Measurements from ENCODE around the gene KCNQ2. TPM values are rescaled to one million over a fixed set of nuclear protein-coding genes. Genes with fewer than 3 reads are reported as not detected.
A peak's percentile ranks its signal among the peaks of the same experiment; 100 is the strongest.

Gene KCNQ2
- total and polyA plus RNA-seq, 2 experiments from 2014 or later, result 68.5 to 92.4 TPM

DNA sequence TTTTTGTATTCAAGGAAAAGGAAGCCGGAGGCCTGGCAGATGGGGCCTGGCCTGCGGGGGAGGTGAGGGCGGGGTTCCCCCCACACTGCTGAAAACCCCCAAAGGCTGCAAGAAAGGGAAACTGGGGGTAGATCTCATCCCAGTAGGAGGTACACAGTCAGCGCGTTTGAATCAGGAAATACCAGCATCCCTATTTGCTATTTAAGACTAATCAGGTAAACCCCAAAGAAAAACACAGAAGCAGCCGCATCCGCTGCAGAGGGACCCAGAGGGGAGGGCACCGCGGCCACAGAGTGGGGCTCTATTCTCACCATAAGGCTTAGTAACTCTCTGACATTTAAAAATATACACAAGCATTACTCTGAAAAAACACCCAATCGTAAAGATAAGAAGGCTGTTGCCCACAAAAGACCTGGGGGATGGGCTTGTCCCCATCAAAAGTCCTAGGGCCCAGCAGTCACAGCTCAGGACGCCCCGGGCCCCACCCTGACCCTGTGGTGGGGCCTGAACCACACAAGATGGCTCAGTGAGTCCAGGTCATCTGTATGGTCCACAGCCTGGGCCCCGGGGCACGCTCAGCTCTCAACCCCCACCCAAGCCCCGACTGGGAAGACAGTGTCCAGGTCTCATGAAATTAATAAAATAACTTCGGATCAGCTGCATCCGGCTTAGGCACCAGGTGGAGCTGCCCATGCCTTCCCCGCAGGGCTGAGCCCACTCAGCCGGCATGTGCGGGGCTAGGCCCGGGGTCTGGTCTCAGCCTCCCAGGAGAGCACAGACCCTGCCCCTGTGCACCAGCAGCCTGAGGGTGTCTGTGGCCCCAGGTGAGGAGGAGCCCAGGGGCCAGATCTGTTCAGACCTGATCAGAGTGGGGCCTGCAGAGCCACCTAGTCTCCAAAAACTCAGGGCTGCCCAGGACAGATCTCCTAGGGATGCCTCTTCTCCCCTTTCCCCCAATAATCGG lies 31.0 kb downstream of the KCNQ2 start:
- Mint-ChIP-seq H3K9me3 (peaks cover 18% of the 10 kb centered on the region; the same call in 2 of the 3 replicates), H3K4me1 (peaks cover 8% of the 10 kb centered on the region), H3K27me3 (ENCODE audit: insufficient read depth, low read depth, poor library complexity) (peaks cover 11% of the 10 kb centered on the region), H3K36me3 (ENCODE audit: low read depth) (peaks cover 19% of the 10 kb centered on the region), H3K27ac (no peak overlapping the region), H3K4me3 (no peak overlapping the region)
- Histone ChIP-seq H3K9me2 (ENCODE audit: insufficient read depth) (no peaks in the 10 kb centered on the region), H3F3A (replicated peaks; ENCODE audit: low read depth) (no peaks in the 10 kb centered on the region), H3K27me3 (ENCODE audit: insufficient read depth) (no peaks in the 10 kb centered on the region), H4K20me1 (replicated peaks; ENCODE audit: insufficient read depth) (no peaks in the 10 kb centered on the region), H3K4me2 (no peak overlapping the region), H3K79me2 (replicated peaks; ENCODE audit: insufficient read depth) (peaks cover 11% of the 10 kb centered on the region), H3K36me3 (ENCODE audit: insufficient read depth) (no peaks in the 10 kb centered on the region), H3K4me3 (no peak overlapping the region), H3K4me1 (ENCODE audit: insufficient read depth) (no peaks in the 10 kb centered on the region; the same call in 1 of the 2 replicates), H2AFZ (no peak overlapping the region), H3K27ac (ENCODE audit: low read depth) (no peak overlapping the region)
- ATAC-seq (peak; percentile 25), DNase-seq (ENCODE audit: low spot score) (no peak)
- TF ChIP-seq STAT1 (IDR thresholded peaks at IDR 0.05; ENCODE audit: unreplicated experiment), result no peak
- TF ChIP-seq, protein P1, sequence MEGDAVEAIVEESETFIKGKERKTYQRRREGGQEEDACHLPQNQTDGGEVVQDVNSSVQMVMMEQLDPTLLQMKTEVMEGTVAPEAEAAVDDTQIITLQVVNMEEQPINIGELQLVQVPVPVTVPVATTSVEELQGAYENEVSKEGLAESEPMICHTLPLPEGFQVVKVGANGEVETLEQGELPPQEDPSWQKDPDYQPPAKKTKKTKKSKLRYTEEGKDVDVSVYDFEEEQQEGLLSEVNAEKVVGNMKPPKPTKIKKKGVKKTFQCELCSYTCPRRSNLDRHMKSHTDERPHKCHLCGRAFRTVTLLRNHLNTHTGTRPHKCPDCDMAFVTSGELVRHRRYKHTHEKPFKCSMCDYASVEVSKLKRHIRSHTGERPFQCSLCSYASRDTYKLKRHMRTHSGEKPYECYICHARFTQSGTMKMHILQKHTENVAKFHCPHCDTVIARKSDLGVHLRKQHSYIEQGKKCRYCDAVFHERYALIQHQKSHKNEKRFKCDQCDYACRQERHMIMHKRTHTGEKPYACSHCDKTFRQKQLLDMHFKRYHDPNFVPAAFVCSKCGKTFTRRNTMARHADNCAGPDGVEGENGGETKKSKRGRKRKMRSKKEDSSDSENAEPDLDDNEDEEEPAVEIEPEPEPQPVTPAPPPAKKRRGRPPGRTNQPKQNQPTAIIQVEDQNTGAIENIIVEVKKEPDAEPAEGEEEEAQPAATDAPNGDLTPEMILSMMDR (conservative IDR thresholded peaks at IDR 0.05; ENCODE audit: low read depth in 2 of 2), result no peak; a peak in 1 of 4 replicates
- no peak for TF ChIP-seq ZNF114 (CRISPR knock-in tag; IDR thresholded peaks at IDR 0.05)
- TF ChIP-seq, protein P2, sequence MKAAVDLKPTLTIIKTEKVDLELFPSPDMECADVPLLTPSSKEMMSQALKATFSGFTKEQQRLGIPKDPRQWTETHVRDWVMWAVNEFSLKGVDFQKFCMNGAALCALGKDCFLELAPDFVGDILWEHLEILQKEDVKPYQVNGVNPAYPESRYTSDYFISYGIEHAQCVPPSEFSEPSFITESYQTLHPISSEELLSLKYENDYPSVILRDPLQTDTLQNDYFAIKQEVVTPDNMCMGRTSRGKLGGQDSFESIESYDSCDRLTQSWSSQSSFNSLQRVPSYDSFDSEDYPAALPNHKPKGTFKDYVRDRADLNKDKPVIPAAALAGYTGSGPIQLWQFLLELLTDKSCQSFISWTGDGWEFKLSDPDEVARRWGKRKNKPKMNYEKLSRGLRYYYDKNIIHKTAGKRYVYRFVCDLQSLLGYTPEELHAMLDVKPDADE (IDR thresholded peaks at IDR 0.05), result no peak
- TF ChIP-seq, protein P3, sequence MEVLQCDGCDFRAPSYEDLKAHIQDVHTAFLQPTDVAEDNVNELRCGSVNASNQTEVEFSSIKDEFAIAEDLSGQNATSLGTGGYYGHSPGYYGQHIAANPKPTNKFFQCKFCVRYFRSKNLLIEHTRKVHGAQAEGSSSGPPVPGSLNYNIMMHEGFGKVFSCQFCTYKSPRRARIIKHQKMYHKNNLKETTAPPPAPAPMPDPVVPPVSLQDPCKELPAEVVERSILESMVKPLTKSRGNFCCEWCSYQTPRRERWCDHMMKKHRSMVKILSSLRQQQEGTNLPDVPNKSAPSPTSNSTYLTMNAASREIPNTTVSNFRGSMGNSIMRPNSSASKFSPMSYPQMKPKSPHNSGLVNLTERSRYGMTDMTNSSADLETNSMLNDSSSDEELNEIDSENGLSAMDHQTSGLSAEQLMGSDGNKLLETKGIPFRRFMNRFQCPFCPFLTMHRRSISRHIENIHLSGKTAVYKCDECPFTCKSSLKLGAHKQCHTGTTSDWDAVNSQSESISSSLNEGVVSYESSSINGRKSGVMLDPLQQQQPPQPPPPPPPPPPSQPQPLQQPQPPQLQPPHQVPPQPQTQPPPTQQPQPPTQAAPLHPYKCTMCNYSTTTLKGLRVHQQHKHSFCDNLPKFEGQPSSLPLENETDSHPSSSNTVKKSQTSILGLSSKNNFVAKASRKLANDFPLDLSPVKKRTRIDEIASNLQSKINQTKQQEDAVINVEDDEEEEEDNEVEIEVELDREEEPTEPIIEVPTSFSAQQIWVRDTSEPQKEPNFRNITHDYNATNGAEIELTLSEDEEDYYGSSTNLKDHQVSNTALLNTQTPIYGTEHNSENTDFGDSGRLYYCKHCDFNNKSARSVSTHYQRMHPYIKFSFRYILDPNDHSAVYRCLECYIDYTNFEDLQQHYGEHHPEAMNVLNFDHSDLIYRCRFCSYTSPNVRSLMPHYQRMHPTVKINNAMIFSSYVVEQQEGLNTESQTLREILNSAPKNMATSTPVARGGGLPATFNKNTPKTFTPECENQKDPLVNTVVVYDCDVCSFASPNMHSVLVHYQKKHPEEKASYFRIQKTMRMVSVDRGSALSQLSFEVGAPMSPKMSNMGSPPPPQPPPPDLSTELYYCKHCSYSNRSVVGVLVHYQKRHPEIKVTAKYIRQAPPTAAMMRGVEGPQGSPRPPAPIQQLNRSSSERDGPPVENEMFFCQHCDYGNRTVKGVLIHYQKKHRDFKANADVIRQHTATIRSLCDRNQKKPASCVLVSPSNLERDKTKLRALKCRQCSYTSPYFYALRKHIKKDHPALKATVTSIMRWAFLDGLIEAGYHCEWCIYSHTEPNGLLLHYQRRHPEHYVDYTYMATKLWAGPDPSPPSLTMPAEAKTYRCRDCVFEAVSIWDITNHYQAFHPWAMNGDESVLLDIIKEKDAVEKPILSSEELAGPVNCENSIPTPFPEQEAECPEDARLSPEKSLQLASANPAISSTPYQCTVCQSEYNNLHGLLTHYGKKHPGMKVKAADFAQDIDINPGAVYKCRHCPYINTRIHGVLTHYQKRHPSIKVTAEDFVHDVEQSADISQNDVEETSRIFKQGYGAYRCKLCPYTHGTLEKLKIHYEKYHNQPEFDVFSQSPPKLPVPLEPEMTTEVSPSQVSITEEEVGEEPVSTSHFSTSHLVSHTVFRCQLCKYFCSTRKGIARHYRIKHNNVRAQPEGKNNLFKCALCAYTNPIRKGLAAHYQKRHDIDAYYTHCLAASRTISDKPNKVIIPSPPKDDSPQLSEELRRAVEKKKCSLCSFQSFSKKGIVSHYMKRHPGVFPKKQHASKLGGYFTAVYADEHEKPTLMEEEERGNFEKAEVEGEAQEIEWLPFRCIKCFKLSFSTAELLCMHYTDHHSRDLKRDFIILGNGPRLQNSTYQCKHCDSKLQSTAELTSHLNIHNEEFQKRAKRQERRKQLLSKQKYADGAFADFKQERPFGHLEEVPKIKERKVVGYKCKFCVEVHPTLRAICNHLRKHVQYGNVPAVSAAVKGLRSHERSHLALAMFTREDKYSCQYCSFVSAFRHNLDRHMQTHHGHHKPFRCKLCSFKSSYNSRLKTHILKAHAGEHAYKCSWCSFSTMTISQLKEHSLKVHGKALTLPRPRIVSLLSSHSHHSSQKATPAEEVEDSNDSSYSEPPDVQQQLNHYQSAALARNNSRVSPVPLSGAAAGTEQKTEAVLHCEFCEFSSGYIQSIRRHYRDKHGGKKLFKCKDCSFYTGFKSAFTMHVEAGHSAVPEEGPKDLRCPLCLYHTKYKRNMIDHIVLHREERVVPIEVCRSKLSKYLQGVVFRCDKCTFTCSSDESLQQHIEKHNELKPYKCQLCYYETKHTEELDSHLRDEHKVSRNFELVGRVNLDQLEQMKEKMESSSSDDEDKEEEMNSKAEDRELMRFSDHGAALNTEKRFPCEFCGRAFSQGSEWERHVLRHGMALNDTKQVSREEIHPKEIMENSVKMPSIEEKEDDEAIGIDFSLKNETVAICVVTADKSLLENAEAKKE (CRISPR knock-in tag; IDR thresholded peaks at IDR 0.05), result no peak
- no peak for TF ChIP-seq ZNF331 (CRISPR knock-in tag; IDR thresholded peaks at IDR 0.05; ENCODE audit: low read depth)
- TF ChIP-seq EZH2phosphoT487 (IDR thresholded peaks at IDR 0.05; ENCODE audit: unreplicated experiment), result no peak
- TF ChIP-seq CREB1 (CRISPR knock-in tag; IDR thresholded peaks at IDR 0.05; ENCODE audit: low read depth), result no peak
- TF ChIP-seq JUNB (IDR thresholded peaks at IDR 0.05; ENCODE audit: unreplicated experiment), result no peak
- TF ChIP-seq, protein P4, sequence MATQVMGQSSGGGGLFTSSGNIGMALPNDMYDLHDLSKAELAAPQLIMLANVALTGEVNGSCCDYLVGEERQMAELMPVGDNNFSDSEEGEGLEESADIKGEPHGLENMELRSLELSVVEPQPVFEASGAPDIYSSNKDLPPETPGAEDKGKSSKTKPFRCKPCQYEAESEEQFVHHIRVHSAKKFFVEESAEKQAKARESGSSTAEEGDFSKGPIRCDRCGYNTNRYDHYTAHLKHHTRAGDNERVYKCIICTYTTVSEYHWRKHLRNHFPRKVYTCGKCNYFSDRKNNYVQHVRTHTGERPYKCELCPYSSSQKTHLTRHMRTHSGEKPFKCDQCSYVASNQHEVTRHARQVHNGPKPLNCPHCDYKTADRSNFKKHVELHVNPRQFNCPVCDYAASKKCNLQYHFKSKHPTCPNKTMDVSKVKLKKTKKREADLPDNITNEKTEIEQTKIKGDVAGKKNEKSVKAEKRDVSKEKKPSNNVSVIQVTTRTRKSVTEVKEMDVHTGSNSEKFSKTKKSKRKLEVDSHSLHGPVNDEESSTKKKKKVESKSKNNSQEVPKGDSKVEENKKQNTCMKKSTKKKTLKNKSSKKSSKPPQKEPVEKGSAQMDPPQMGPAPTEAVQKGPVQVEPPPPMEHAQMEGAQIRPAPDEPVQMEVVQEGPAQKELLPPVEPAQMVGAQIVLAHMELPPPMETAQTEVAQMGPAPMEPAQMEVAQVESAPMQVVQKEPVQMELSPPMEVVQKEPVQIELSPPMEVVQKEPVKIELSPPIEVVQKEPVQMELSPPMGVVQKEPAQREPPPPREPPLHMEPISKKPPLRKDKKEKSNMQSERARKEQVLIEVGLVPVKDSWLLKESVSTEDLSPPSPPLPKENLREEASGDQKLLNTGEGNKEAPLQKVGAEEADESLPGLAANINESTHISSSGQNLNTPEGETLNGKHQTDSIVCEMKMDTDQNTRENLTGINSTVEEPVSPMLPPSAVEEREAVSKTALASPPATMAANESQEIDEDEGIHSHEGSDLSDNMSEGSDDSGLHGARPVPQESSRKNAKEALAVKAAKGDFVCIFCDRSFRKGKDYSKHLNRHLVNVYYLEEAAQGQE (IDR thresholded peaks at IDR 0.05; ENCODE audit: unreplicated experiment), result no peak
- TF ChIP-seq POLR2AphosphoS5 (IDR thresholded peaks at IDR 0.05; ENCODE audit: low read depth), result no peak
- TF ChIP-seq EZH2 (IDR thresholded peaks at IDR 0.05; ENCODE audit: low read depth, unreplicated experiment), result no peak
- no peak for TF ChIP-seq NANOG (IDR thresholded peaks at IDR 0.05; ENCODE audit: borderline replicate concordance)

All from GM23338 (cell line).